Body of pancreas (tissue), 4 donors: Measurements from ENCODE around the gene COL4A2.

Source experiments
- CTCF ChIP-seq, 7 experiments: fragments of 450-650 bp in 4 of 7; fragments of 200-600 bp in 3 of 7; sonication (generic) in 3 of 7; IDR thresholded peaks; one replicate each; pipeline ENCODE4 v1.5.1; 2016 to 2019; ENCODE audit warnings: antibody characterized with exemption in 7 of 7
- POLR2A ChIP-seq, 3 donors: fragments of 450-650 bp; IDR thresholded peaks; one replicate each; pipeline ENCODE4 v1.6.1; 2016; ENCODE audit warnings: antibody characterized with exemption in 3 of 3, mild to moderate bottlenecking in 2 of 3

GRCh38 chr13:110492679-110493593 is 185.9 kb downstream of the COL4A2 start:
- TF ChIP-seq CTCF (IDR thresholded peaks at IDR 0.05) (no peak), POLR2A (IDR thresholded peaks at IDR 0.05) (no peak)
